GM23338 (cell line): ENCODE data around the gene GPR176. TPM values are rescaled to one million over a fixed set of nuclear protein-coding genes. Genes with fewer than 3 reads are reported as not detected.

Source experiments
- ATAC-seq: fragments of 200-7000 bp; cut with Tn5 transposase; 3 replicates; pipeline ENCODE4 v1.9.1; 2020
- DNase-seq: peaks from one replicate; pipeline ENCODE4 v3.0.0-alpha.2; 2015; ENCODE audit warnings: low spot score
- H2AFZ ChIP-seq: fragments of 200-600 bp; sonication (generic); 2 replicates; pipeline ENCODE4 v1.8.0; 2016; ENCODE audit warnings: antibody characterized with exemption, mild to moderate bottlenecking, moderate library complexity
- H3F3A ChIP-seq: fragments of 200-600 bp; sonication (generic); replicated peaks from 2 replicates; pipeline ENCODE4 v1.8.0; 2017; ENCODE audit warnings: antibody characterized with exemption, mixed run types, low read depth
- H3K27ac ChIP-seq: fragments of 200-600 bp; sonication (generic); 2 replicates; pipeline ENCODE4 v1.6.1; 2016; ENCODE audit warnings: low read depth
- H3K27me3 ChIP-seq: fragments of 200-600 bp; sonication (generic); 2 replicates; pipeline ENCODE4 v1.8.0; 2016; ENCODE audit warnings: mild to moderate bottlenecking, mixed run types, moderate library complexity; ENCODE audit not compliant: insufficient read depth
- H3K36me3 ChIP-seq: fragments of 200-600 bp; sonication (generic); 2 replicates; pipeline ENCODE4 v1.8.0; 2016; ENCODE audit warnings: mild to moderate bottlenecking; ENCODE audit not compliant: insufficient read depth
- H3K4me1 ChIP-seq: fragments of 200-600 bp; sonication (generic); 2 replicates; pipeline ENCODE4 v1.8.0; 2016; ENCODE audit warnings: mild to moderate bottlenecking, moderate library complexity; ENCODE audit not compliant: insufficient read depth
- H3K4me2 ChIP-seq: fragments of 200-600 bp; sonication (generic); 2 replicates; pipeline ENCODE4 v1.7.1; 2017; ENCODE audit warnings: mixed run types
- H3K4me3 ChIP-seq: fragments of 200-600 bp; sonication (generic); 2 replicates; pipeline ENCODE4 v1.6.1; 2016; ENCODE audit warnings: mixed run types
- H3K79me2 ChIP-seq: fragments of 200-600 bp; sonication (generic); replicated peaks from 2 replicates; pipeline ENCODE4 v1.8.0; 2017; ENCODE audit warnings: mild to moderate bottlenecking; ENCODE audit not compliant: insufficient read depth
- H3K9me2 ChIP-seq: fragments of 200-600 bp; sonication (generic); 2 replicates; pipeline ENCODE4 v1.8.0; 2017; ENCODE audit not compliant: insufficient read depth
- H4K20me1 ChIP-seq: fragments of 200-600 bp; sonication (generic); replicated peaks from 2 replicates; pipeline ENCODE4 v1.8.0; 2017; ENCODE audit warnings: mild to moderate bottlenecking; ENCODE audit not compliant: insufficient read depth
- H3K27ac Mint-ChIP-seq: 2 replicates; pipeline ENCODE4 v1.8.0; 2020; ENCODE audit warnings: inconsistent platforms, mild to moderate bottlenecking, moderate library complexity, mixed read lengths
- H3K27me3 Mint-ChIP-seq: 3 replicates; pipeline ENCODE4 v1.8.0; 2022; ENCODE audit warnings: low read depth, mild to moderate bottlenecking, moderate library complexity, mixed read lengths, inconsistent platforms; ENCODE audit not compliant: insufficient read depth, poor library complexity
- H3K36me3 Mint-ChIP-seq: 3 replicates; pipeline ENCODE4 v1.8.0; 2021; ENCODE audit warnings: low read depth, mild to moderate bottlenecking, inconsistent platforms, moderate library complexity, mixed read lengths
- H3K4me1 Mint-ChIP-seq: 3 replicates; pipeline ENCODE4 v1.8.0; 2020; ENCODE audit warnings: mild to moderate bottlenecking, inconsistent platforms, mixed read lengths
- H3K4me3 Mint-ChIP-seq: 3 replicates; pipeline ENCODE4 v1.8.0; 2021; ENCODE audit warnings: moderate library complexity, mild to moderate bottlenecking, inconsistent platforms, mixed read lengths
- H3K9me3 Mint-ChIP-seq: 3 replicates; pipeline ENCODE4 v1.8.0; 2020; ENCODE audit warnings: moderate library complexity, mild to moderate bottlenecking, inconsistent platforms, mixed read lengths
- CREB1 ChIP-seq: fragments of 250-450 bp; sonication (Bioruptor Pico); IDR thresholded peaks from 2 replicates; pipeline ENCODE4 v1.5.0; 2020; ENCODE audit warnings: low read depth, mild to moderate bottlenecking, moderate library complexity
- ETS1 ChIP-seq: IDR thresholded peaks from 2 replicates; pipeline ENCODE4 v1.6.1; 2016; ENCODE audit warnings: antibody characterized with exemption
- EZH2 ChIP-seq: fragments of 200-600 bp; sonication (generic); IDR thresholded peaks from one replicate; pipeline ENCODE4 v1.8.0; 2017; ENCODE audit warnings: antibody characterized with exemption, mild to moderate bottlenecking, low read depth; ENCODE audit not compliant: unreplicated experiment
- EZH2phosphoT487 ChIP-seq: fragments of 200-600 bp; sonication (generic); IDR thresholded peaks from one replicate; pipeline ENCODE4 v1.8.1; 2018; ENCODE audit warnings: antibody characterized with exemption; ENCODE audit not compliant: unreplicated experiment
- JUNB ChIP-seq: IDR thresholded peaks from one replicate; pipeline ENCODE4 v1.6.1; 2016; ENCODE audit warnings: antibody characterized with exemption; ENCODE audit not compliant: unreplicated experiment
- POLR2AphosphoS5 ChIP-seq: IDR thresholded peaks from 2 replicates; pipeline ENCODE4 v1.6.1; 2016; ENCODE audit warnings: antibody characterized with exemption, low read depth
- REST ChIP-seq: IDR thresholded peaks from one replicate; pipeline ENCODE4 v1.6.1; 2018; ENCODE audit warnings: antibody characterized with exemption; ENCODE audit not compliant: unreplicated experiment
- STAT1 ChIP-seq: IDR thresholded peaks from one replicate; pipeline ENCODE4 v1.6.1; 2016; ENCODE audit warnings: antibody characterized with exemption; ENCODE audit not compliant: unreplicated experiment
- ZNF114 ChIP-seq: fragments of 250-450 bp; sonication (Bioruptor Pico); IDR thresholded peaks from 2 replicates; pipeline ENCODE4 v1.5.0; 2020; ENCODE audit warnings: mild to moderate bottlenecking, moderate library complexity
- ZNF331 ChIP-seq: fragments of 250-450 bp; sonication (Bioruptor Pico); IDR thresholded peaks from 2 replicates; pipeline ENCODE4 v1.5.0; 2020; ENCODE audit warnings: low read depth, mild to moderate bottlenecking, moderate library complexity
- ZNF462 ChIP-seq: fragments of 250-450 bp; sonication (Bioruptor Pico); IDR thresholded peaks from 2 replicates; pipeline ENCODE4 v1.5.0; 2020; ENCODE audit warnings: mild to moderate bottlenecking, moderate library complexity
- polyA plus RNA-seq: library from polyadenylated mRNA; unstranded; fragments of >200 nt; fragmentation: Nextera tagmentation; extraction: Ambion mirVana; gene quantifications from 2 replicates; pipeline ENCODE4 v1.2.1, GENCODE V29; 2016
- total RNA-seq: library from RNA; depleted of rRNA; stranded (reverse); fragments of >200 nt; shearing (Covaris generic); gene quantifications from 2 replicates; pipeline ENCODE4 v1.2.3, GENCODE V29; 2014

The GPR176 gene
- total and polyA plus RNA-seq, 2 experiments from 2014 or later, result 60.0 to 248 TPM

- TF ChIP-seq CREB1 (no peak), ZNF331 (CRISPR knock-in tag) (no peak), STAT1 (no peak), POLR2AphosphoS5 (no peak), ETS1 (no peak), EZH2 (no peak), JUNB (no peak), REST (no peak)
These were observed 40.3 kb upstream of the GPR176 start (continued) for GRCh38 chr15:39960411-39960810.

GRCh38 chr15:39959411-39959810 lies 39.3 kb upstream of the GPR176 start:
- Histone ChIP-seq H2AFZ (no peak overlapping the region), H3K27ac (no peak overlapping the region), H3K4me1 (no peaks in the 10 kb centered on the region), H4K20me1 (no peaks in the 10 kb centered on the region; the same call in 1 of the 2 replicates), H3K4me3 (no peak overlapping the region), H3K36me3 (peaks cover 61% of the 10 kb centered on the region), H3F3A (no peaks in the 10 kb centered on the region), H3K27me3 (no peaks in the 10 kb centered on the region), H3K9me2 (no peaks in the 10 kb centered on the region), H3K4me2 (no peak overlapping the region), H3K79me2 (no peaks in the 10 kb centered on the region)
- Mint-ChIP-seq H3K4me1 (peaks cover 10% of the 10 kb centered on the region), H3K36me3 (peaks cover 48% of the 10 kb centered on the region), H3K9me3 (no peaks in the 10 kb centered on the region), H3K27ac (no peak overlapping the region), H3K27me3 (no peaks in the 10 kb centered on the region), H3K4me3 (no peak overlapping the region)
- no peak for ATAC-seq
- DNase-seq, result no peak
- TF ChIP-seq ZNF462 (CRISPR knock-in tag) (no peak), ZNF331 (CRISPR knock-in tag) (no peak), EZH2 (no peak), POLR2AphosphoS5 (no peak), ZNF114 (CRISPR knock-in tag) (no peak), JUNB (no peak), EZH2phosphoT487 (no peak), REST (no peak)
